Pons (tissue), 1 donor: ENCODE data around the gene ZNF681.
"Not testable (repeated sequence)": the region's sequence is repeated elsewhere in the genome, so short reads cannot be mapped to it uniquely, and the experiment has no call there.

Experiments used
- DNase-seq: peaks from one replicate; pipeline ENCODE4 v3.0.0-alpha.2; 2016; ENCODE audit warnings: low spot score

ZNF681 gene

DNA sequence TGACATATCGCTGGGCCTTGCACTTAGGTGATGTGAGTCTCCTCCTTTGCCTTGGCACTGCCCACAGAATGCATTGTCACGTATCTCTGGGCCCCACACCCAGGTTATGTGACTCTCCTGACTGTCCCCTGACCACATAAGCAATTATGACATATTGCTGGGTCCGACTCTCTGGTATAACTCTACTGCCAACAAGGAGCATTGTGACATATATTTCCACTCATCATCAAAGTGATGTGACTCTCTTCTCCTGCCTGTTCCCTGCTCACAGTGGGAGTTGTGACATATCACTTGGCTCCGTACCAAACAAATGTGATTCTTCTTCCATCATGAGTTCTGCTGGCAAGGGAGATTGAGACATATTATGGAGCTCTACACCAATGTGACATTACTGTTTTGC is 15.4 kb upstream of the ZNF681 start:
- no peak for DNase-seq

DNA sequence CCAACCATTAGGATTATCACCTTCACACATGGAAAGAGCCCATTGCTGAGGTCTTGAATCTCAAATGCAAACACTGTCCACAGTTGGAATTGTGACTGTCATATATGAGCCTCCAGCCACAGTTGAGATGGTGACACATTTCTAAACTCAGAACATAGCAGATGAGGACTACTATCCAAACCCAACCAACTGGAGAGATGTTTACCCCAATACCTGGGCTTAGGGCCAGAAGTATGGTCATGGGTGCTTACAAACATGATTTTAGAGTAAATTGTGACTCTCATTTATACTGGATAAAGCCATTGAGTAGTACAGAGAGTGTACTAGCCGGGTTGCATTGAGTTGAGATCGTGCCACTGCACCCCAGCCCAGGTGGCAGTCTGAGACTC is 14.0 kb upstream of the ZNF681 start:
- DNase-seq = no peak

DNA sequence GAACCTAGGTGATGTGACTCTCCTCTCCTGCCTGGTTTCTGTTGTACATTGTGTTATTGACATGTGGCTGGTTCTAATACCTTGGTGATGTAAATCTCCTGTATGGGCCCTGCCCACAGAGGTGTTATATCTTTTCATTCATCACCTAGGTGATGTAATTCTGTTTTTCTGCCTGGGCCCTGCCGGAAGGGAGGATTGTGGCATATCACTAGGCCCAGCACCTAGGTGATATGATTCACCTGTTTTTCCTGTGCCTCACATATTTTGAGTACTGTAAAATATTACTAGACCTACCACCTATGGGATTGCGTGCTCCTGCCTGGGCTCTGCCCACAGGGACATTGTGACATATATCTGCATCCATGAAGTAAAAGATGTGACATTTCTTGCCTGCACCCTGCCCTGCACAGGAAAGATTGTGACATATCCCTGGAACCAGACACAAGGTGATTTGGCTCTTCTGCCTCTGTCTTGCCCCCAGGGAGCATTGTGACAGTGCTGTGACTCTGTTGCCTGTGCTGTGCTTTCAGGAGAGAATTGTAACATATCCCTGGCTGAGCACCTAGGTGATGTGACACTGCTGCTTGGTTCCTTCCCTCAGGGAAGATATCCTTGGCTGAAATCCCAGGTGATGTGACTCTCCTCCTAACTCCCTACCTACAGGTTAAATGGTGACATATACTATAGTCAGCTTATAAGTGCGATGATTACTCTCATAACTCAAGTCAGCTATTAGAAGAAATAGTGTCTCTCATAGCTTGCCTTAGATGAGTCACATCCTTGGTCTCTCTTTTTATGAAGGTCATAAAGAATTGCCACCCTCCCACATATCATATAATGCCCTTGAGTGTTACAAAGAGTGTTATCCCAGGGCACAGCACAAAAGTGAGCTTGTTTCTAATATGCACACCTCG is 13.3 kb upstream of the ZNF681 start:
- no peak for DNase-seq

DNA sequence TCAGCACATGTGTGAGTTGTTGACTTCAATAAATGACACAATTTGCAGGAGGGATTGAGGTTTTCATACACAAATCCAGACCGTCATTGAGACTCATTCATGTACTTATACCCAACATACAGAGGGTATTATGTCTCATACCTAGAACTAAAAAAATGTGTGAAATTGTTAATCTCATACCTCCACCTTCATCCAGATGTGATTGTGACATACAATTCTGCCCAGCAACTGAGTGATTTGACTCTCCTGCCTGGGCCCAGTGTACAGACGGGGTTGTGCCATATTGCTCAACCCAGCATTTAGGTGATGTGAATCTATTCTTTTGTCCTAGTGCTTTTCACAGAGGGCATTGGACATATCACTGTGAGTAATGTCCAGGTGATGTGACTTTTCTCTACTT is 12.6 kb upstream of the ZNF681 start:
- no peak for DNase-seq

DNA sequence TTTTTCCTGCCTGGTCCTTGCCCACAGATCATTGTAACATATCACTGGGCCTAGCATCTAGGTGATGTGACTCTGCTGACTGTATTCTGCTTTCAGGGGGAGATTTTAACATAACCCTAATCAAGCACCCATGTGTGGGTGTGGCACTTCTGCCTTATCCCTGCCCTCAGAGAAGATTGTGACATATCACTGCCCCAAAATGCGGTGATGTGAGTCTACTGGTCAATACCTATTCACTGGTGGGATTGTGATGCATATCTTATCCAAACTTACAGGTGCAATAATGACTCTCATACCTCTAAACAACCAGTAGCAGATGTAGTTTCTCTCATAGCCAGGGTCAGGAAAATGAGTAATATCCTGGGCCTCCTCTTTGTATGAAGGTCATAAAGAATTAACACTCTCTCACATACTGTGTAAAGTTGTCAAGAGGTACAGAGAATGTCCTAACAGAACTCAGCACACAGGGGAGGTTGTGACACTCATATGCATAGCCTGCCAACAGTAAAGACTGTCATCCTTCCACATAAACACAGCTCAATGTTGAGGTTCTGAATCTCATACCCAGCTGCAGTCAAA is 12.1 kb upstream of the ZNF681 start:
- no peak for DNase-seq

DNA sequence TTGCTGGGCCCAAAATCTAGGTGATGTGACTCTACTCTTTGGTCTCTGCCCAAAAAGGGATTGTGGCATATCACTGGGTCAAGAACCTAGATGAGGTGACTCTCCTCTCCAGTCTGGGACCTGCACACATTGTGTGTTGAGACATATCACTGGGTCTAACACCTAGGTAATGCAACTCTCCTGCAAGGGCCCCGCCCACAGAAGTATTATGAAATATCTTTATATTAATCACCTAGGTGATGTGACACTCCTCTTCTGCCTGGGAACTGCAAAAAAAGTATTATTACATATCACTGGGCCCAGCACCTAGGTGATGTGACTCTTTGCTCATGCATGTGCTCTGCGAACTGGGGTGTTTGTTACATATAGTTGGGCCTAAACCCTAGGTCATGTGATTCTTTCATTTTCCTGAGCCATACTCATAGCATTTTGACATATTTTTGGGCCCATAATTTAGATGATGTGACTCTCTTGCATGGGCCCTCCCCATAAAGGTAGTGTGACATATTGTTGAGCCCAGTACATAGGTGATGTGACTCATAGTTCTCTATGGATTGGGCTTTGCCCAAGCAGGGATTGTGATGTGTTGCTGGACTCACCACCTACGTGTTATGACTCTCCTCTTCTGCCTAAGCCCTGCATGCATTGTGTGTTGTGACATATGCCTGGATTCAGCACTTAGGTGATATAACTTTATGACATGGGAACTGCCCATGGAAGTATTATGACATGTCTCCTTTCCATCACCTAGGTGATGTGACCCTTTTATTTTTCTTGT is 11.2 kb upstream of the ZNF681 start:
- DNase-seq = no peak

DNA sequence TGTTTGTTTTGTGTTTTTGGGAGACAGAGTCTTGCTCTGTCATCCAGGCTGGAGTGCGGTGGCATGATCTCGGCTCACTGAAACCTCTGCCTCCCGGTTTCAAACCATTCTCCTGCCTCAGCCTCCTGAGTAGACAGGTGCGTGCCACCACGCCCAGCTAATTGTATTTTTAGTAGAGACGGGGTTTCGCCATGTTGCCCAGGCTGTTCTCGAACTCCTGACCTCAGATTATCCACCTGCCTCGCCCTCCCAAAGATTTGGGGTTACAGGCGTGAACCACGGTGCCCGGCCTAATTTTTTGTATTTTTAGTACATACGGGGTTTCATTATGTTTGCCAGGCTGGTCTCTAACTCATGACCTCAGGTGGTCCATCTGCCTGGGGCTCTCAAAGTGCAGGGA is 8.3 kb upstream of the ZNF681 start:
- no peak for DNase-seq

DNA sequence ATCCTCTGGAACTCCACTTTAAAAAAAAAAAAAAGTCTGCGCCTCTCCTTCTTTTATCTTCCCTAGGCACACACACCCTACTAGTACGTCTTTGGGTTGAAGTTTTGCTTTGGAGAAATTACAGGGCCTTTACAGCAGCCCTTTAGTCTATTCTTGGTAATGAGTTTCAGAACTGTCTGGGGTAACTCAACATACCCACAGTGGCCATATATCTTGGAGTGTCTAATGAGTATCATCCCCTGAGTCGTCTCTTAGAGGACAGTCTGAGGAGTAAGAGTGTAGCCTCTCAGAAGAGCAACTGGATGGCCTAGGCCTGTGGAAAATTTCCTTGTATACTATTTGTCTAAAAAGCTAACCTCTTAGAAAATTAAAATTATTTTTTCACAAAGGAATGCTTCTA is 6.1 kb upstream of the ZNF681 start:
- DNase-seq = no peak

DNA sequence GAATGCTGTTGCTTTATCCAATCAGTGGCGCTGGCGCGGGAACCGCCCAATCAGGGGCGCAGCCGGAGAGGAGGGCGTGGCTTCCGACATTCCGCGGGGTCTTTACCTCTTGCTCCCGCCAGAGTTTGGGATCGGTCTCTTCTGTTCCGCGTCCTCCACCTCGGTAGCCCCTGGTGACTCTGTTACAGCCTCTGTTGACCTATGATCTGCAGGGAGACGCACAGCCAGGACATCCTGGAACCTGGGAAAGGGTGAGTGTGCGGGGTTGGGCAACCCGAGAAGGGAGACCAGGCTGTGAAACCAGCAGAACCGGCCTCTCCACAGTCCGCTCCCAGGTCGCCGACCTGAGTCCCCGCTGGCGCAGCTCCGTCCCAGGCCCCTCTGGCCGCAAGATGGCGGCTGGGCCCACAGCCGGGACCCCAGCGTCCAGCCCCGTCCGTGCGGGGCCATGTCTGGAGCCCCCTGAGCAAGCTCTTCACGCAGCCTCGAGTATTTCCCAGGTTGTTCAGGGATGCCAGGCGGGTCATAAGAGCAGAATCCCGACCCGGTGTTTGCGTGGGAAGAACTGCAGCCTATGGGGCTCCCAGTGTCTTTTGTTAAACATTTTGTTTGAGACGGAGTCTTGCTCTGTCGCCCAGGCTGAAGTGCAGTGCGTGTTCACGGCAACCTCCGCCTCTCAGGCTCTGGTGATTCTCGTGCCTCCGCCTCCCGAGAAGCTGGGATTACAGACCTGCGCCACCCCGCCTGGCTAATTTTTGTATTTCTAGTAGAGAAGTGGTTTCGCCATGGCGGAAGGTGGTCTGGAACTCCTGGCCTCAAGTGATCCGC is 4.4 kb upstream of the ZNF681 start:
- DNase-seq = peak; percentile 77

DNA sequence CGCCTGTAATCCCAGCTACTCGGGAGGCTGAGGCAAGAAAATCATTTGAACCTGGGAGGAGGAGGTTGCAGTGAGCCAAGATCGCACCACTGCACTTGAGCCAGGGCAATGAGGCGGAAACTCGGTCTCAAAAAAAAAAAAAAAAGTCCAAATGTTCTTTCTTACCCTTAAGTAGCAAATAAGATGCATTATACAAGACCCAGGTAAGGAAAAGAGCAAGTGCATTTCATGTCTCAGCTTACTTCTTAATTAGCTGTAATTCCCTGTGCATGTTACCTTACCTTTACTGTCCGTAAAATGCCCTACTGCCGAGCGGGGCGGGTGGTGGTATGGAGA is 3.8 kb upstream of the ZNF681 start:
- DNase-seq = no peak

DNA sequence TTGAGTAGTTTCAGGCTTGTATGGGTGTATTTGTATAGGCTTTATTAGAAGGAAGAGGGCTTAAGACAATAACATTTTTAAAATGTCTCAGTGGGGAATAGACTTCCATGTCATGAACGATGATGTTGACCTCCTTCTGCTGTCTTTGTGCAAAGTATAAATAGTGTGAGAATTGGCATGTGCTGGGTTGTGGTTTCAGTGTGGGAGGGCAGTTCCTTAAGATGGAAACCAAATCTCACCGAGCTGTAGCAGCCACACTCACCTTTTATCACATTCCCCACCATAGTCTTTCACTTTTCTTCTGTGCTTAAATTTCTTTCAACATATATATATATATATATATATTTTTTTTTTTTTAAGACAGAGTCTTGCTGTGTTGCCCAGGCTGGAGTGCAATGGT is 1.6 kb upstream of the ZNF681 start:
- DNase-seq = not testable (repeated sequence)

DNA sequence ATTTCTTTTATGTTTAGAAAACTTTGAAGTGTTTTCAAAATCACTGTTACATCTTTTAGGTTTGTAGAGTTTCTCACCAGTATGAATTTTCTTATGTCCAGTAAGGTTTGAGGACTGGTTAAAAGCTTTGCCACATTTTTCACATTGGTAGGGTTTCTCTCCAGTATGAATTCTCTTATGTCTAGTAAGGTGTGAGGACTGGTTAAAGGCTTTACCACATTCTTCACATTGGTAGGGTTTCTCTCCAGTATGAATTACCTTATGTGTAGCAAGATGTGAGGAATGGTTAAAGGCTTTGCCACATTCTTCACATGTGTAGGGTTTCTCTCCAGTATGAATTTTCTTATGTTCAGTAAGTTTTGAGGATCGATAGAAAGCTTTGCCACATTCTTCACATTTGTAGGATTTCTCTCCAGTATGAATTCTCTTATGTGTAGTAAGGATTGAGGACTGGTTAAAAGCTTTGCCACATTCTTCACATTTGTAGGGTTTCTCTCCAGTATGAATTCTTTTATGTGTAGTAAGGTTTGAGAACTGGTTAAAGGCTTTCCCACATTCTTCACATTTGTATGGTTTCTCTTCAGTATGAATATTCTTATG is 15.0 kb downstream of the ZNF681 start:
- not testable (repeated sequence) for DNase-seq

DNA sequence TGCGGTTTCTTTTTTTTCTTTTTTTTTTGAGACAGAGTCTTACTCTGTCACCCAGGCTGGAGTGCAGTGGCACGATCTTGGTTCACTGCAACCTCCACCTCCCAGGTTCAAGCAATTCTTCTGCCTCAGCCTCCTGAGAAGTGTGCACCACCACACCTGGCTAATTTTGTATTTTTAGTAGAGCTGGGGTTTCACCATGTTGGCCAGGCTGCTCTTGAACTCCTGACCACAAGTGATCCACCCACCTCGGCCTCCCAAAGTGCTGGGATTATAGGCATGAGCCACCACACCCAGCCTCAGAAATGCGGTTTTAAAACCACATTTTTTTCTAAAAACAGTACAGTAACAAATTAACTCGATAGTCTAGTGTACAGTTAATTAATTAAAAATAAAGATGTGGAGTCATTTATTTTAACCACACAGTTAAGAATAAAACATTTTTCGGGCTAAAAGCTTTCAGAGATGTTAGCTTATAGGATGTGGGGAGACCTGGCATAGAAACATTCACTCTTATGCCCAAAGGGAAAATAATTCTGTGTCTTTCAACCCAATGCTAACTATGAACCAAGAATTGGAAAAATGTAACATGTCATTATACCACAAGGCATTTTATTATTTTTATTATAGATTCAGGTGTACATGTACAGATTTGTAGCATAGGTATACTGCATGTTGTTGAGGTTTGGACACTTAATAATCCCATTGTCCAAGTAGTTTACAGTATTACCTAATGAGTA is 27.8 kb downstream of the ZNF681 start:
- DNase-seq = not testable (repeated sequence)

DNA sequence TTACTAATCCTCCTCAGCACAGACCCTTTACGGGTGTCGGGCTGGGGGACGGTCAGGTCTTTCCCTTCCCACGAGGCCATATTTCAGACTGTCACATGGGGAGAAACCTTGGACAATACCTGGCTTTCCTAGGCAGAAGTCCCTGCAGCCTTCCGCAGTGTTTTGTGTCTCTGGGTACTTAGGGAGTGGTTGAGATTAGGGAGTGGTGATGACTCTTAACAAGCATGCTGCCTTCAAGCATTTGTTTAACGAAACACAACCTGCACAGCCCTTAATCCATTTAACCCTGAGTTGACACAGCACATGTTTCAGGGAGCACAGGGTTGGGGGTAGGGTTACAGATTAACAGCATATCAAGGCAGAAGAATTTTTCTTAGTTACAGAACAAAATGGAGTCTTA is 34.5 kb downstream of the ZNF681 start:
- DNase-seq = not testable (repeated sequence)

DNA sequence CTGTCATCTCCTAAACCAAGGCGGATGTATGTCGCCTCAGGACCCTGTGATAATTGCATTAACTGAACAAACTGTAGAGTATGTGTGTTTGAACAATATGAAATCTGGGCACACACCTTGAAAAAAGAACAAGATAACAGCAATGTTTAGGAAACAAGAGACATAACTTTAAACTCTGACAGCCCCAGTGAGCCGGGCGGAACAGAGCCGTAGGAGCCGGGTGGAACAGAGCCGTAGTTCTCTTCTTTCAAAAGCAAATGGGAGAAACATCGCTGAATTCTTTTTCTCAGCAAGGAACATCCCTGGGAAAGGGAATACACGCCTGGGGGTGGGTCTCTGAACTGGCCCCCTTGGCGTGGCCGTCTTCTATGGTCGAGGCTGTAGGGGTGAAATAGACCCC is 39.9 kb downstream of the ZNF681 start:
- DNase-seq = no peak

DNA sequence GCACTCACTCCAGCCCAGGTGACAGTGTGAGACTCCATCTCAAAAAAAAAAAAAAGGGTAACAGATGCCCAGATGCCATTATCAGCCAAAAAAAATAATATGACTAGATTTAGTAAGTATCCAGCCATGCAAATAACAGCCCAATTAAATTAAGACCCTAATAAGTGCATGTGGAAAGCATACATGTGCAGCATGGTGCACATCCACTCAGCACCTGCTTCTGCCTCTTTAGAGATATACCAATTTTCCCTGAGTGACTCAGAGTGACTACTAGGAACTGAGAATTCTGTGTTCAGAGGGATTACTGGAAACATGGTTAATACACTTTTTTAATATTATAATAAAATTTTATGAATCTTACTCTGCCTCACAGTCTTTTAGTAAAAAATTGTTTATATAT is 41.9 kb downstream of the ZNF681 start:
- no peak for DNase-seq

DNA sequence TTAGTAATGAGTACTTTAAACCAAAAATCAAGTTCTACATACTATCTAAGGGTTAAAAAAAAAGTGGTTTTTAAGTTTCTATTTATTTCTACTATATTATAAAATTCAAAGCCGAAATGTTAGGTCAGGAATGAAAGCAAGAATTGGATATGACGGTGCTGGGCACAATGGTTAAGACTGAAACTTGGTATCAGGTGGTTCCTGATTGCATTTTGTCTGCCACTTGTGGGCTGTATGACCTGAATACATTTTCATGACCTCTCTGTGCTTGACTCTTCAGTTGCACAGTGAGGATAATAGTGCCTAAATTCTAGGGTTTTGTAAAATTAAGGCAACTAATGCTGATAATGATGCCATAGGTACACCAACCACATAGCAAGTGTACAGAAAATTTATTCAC is 49.3 kb downstream of the ZNF681 start:
- DNase-seq = no peak

DNA sequence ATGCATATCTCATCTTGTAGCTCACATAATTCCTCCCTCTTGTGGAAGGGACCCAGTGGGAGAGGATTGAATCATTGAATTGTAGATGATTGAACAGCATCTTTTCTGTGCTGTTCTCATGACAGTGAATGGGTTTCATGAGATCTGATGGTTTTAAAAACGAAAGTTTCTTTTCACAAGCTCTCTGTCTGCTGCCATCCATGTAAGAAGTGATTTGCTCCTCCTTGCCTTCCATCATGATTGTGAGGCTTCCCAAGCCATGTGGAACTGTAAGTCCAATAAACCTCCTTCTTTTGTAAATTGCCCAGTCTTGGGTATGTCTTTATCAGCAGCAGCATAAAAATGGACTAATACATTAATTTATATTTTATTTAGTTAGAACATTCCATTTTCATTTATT is 52.0 kb downstream of the ZNF681 start:
- DNase-seq = no peak

DNA sequence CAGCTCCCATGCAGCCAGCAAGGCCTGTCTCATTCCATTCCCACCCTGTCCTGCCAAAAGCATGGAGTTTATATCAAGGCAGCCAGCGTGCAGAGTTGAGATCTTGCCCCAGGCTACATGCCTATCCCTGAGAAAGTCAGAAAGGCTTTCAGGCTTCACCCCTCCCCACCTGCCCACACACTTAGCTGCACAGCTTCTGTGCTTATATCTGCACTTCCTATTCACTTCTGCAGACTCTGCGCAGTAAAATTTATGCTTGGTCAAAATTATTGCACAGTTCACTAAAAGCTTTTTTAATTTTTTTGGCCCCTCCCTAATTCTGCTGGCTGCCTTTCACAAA is 59.2 kb downstream of the ZNF681 start:
- no peak for DNase-seq

DNA sequence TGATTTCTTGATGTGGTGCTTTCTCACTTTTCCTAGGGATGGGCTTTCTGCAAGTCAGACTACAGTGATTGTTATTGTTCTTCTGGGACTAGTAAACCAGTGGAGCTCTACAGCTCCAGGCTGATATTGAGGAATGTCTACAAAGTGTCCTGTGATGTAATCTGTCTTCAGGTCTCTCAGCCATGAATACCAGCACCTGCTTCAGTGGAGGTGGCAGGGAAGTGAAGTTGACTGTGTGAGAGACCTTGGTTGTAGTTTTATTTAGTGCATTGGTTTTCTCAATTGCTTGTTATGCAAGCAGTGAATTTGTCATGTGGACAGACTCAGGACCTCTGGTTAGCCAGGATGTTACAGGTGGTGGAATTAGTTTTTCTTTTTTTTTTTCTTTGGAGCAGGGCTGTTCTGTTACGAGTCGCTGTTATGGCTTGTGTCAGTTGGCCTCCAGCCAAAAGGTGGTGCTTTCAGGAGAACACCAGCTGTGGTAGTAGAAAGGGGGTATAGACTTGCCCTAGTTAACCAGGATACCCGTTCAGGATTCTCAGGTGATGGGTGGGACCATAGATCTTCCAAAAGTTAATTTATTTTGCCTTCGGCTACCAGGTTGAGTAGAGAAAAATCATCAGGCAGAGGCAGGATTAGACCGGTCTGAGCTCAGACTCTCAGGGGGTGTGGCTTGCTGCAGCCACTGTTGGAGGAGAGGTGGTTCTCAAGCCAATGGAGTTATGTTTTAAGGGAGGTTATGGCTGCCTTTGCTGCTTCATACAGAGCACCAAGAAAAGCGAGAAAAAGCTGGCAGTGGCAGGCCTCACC is 59.8 kb downstream of the ZNF681 start:
- DNase-seq = no peak
